HG02938 (cell line): ENCODE measurements around the gene RGS17.

Source experiments
- ATAC-seq: cut with Tn5 transposase; IDR thresholded peaks from one replicate; pipeline ENCODE4 v1.9.1; 2021; ENCODE audit warnings: mild to moderate bottlenecking, moderate library complexity; ENCODE audit not compliant: unreplicated experiment

The RGS17 gene

DNA sequence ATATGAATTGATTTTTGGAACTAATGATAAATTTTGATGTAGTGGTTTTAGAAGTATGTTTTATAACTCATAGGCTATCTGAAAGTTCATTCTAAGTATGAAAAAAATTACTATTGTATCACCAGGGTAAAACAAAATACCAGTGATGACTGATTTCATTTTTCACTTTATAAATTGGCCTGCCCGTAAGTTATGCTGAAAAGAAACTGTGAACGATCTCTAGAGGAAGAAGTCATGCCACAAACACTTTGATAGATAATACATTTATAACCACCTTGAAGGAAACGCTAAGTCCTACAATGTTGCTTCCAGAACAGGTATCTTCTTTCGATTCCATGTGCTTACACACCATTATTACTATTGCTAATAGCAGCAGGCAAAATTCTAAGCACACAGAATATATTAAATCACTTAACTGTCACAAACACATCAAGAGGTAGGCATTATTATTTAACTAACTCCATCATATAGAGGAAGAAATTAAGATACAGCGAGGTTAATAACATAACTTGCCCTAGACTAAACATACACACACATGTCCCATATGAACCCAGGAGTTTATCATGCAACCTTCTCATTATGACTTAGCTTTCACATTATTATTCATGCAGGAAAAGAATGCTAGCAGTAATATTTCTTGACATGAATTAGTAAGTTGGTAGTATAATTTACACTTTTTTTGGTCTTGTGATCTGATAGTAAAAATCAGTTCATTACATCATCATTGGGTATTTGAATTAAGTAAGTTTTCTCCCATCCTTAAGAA lies 44.7 kb downstream of the RGS17 start:
- no peak for ATAC-seq

DNA sequence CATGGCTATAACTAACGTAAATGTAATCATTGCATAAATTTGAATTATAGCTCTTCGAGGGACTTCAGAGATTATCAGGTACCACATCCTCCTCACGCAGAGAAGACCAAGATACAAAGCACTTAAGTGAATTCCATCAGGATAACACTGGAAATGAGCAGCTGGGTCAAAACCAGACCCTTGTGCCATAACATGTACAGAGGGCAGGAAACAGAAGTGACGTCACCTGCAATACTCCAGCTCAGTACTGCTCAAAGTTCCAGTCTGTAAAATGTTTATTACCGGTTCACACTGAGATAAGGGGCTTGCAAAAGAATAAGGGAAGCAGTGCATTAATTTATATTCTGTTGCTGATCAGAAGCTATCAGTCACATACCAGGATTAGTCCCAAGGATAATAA lies 45.8 kb downstream of the RGS17 start:
- no peak for ATAC-seq

DNA sequence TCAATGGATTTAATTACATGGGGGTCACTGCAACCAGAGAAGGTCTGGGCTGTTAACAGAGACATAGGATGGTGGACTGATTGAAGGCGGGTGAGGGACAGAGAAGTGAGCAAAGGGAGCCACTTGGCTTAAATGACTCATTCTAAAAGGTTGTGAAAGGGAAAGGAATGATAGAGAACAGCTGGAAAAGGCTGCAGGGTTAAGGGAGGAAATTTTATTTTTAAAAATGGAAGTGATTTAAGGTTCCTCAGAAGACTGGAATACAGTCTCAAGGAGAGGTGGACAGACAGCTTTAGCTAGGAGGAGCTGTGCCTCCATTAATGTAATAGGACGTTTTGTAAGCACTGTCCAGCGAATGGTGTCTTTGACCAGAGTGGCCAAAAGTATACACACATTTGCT lies 46.7 kb downstream of the RGS17 start:
- ATAC-seq = no peak

DNA sequence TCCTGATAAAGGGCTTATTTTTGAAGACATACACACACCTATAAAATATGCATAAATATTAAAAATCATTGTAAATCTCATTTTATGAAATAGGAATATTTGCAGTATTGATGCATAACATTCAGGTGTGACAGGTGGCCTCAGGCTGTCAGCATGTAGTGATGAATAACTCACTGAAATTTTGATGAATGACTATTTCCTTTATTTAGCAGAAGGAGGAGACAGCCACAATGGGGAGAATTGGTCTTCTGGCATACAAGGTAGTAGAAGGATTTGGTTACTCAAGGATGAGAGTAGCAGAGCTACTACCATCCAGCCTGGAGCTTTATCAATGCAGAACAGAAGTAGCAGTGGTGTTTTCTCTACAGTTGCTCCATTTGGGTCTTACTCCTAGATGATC lies 47.2 kb downstream of the RGS17 start:
- ATAC-seq = no peak

DNA sequence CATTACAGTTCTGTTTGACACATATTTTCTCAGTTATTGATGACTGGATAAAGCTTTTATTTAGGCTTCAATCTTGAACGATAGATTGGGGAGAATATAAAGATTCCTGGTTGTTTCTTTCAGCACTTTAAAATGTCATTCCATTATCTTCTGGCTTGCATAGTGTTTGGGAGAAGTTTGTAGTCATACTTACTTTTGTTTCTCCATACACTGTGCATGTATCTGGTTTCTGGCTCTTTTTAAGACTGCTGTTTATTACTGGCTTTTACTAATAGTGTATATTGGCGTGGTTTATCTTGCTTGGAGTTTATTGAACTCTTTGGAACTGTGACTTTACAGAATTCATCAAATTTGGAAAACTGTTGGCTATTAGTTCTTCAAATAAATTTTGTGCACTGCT lies 49.2 kb downstream of the RGS17 start:
- ATAC-seq = no peak

DNA sequence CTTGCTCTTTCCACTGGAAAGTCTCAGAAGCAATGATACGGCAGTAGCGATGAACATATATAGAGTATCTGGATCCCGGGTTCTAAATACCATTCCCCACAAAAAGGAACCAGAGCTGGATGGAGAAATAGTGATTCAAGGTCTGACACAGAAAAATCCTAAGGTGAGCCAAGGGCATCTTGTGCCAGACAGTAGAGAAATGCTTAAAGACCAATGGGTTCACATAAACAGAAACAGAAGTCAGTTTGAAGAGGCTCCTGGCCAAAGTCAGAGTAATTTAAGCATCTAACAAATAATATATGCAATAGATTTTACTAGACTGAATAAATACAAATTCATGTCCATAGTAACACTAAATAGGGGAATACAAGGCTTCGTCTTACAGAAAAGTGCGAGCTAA lies 54.7 kb downstream of the RGS17 start:
- ATAC-seq = no peak

DNA sequence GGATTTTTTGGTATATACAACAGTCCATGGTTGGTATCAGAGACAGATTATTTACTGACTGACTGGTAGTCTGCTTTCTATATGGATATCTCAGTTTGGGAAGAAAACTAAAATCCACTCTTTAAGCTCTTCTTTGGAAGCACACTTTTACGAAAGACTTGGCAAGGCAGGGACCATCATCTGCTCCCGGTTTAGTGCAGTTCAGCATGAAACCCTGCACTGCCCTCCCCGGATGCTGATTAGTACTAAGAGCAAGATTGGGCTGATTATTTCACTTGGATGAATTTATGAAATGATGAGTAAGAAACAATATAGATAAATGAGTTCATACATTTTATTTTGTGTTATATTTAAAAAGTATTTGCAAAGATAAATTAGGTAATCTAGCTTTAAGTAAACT lies 56.3 kb downstream of the RGS17 start:
- no peak for ATAC-seq

DNA sequence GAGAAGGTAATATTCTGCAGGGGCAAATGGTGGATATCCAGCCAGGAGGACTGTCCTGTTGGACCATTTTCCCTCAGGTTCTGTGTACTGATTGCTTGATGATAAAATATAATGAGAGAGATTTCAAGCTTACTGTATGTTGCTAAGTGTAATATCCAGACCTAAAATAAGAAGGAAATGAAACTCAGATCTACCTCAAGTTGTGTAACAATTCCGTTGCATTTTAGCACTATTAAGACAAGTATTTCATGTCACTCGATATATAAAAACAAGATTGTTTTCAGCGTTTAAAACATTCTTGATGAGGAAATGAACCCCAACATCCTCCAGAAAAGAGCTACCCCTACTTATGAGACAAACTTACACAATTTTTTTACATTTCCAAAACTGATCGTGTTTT lies 57.2 kb downstream of the RGS17 start:
- no peak for ATAC-seq

DNA sequence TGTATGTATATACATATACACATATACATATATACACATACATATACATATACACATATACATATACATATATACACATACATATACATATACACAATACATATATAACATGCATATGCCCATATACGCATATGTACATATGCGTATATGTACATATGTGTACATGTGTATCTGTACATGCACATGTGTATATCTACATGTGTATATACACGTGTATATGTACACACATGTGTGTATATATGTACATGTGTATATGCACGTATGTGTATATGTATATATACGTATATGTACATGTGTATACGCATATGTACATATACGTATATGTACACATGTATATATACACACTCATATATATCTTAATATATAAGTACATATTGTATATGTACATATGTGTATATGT lies 60.3 kb downstream of the RGS17 start:
- ATAC-seq = no peak

DNA sequence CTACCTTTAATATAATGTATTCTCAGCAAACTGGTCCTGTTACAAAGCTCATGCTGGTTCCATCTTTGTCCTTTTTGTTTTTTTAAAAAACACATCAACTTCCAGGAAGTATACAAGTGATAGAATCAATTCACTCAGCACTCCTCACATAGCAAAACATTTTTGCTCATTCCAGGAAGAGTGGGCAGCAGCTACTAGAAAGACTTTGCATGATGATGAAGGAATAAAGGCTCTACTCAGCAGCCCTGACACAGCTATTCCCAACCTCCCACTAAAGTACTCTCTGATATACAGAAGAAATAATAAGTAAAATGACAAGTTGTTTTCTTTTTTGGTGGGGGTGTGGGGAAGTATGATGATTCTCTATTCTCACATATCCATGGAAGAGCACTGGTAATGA lies 61.2 kb downstream of the RGS17 start:
- ATAC-seq = no peak

DNA sequence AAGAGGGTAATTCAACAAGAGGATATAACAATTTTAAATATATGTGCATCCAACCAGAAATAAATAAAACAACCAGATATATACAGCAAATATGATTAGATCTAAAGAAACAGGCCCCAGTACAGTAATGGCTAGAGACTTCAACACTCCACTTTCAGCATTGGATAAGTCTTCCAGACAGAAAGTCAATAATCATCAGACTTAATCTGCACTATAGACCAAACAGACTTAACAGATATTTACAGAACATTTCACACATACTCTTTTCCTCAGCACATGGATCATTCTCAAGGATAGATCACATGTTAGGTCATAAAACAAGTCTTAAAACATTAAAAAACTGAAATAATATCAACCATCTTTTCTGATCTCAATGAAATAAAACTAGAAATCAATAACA lies 65.9 kb downstream of the RGS17 start:
- no peak for ATAC-seq

DNA sequence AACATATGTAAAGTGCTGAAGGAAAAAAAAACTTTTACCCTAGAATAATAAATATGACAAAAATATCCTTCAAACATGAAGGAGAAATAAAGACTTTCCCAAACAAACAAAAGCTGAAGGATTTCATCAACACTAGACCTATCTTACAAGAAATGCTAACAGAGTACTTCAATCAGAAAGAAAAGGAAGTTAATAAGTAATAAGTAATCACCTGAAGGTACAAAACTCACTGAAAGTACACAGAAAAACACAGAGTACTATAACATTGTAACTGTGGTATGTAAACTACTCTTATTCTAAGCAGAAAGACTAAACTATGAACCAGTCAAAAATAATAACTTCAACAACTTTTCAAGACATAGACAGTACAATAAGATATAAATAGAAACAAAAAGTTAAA lies 67.1 kb downstream of the RGS17 start:
- no peak for ATAC-seq

DNA sequence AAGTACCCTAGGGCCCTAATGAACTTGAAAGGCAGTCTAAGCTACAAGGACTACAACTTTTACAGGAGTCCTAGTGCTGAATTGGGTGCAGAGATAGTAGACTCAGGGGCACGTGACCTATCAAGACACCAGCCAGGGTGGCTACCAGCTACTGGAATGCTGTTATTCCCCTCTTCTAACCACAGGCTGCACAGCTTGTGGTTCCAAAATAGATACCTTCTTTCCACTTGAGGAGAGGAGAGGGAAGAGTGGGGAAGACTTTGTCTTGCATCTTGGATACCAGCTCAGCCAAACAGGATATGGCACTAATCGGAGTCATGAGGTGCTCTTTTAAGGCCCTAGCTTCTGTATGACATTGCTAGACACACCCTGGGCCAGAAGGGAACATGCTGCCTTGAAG lies 68.6 kb downstream of the RGS17 start:
- no peak for ATAC-seq

DNA sequence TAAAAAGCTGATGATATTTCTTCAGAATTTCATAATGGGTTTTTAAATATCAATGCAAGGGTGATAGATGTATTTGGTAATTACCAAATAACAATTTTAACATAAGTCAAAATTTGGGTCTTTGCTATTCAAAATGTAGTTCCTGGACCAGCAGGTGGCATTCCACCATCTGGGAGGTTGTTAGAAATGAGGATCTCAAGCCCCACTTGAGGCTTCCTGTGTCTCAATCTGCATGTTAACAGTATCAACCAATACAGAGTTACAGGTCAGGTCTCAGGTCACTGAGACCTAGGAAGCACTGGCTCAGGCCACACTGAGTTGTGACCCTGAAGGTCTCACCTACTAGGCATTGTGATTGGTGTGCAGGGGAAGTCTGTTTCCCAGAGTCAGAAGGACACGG lies 71.3 kb downstream of the RGS17 start:
- no peak for ATAC-seq

DNA sequence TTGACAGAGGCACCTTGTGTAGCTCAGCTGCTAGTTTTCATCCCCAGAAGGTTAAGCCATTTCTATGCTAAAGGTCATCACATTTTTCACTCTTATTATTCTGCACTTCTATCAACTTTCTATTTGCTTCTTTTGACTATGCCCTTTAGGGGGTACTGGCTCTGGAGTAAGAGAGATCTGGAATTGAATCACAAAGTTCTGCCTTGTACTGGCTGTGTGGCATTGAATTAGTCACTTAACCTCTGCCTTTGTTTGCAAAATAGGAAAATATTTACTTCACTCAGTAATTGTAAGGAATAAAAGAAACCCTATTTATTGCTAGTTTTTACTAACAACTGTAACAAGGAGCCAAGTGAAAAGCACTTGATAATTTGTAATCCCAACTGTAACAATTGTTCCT lies 71.8 kb downstream of the RGS17 start:
- no peak for ATAC-seq

DNA sequence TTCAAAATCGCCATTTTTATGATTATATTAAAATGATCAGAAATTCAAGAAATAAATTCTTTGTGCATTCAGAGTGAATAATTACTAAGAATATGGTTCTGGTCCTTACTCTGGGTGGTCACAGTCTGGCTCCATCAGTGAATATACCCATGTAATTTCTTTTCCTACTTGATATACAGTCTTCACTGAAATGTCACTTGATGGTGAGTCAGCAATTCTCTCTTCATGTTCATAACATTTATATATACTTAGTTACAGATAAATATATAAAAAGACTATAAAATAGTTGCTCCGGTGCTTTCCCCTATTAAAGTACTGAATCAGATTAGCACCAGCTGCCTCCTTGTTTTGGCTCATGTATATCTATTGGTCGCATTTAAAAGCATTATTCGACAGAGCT lies 72.2 kb downstream of the RGS17 start:
- ATAC-seq = no peak

DNA sequence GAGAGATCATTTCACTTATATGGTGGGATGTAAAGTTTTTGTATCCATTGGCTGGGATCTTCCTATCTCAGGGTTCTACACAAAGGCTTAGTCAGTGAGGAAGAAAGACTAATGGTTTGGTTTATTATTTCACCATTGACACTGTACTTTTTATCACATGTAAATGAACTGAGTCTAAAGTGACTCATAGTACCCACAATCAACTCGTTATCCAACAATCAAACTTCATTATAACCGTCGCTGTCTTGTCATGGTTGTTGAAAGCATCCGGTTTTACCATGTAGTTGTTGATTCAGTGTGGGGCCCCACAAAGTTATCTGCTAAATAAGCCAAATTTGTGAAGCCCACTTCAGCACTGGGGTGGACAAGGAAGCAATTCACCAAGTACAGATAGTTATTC lies 72.8 kb downstream of the RGS17 start:
- no peak for ATAC-seq

DNA sequence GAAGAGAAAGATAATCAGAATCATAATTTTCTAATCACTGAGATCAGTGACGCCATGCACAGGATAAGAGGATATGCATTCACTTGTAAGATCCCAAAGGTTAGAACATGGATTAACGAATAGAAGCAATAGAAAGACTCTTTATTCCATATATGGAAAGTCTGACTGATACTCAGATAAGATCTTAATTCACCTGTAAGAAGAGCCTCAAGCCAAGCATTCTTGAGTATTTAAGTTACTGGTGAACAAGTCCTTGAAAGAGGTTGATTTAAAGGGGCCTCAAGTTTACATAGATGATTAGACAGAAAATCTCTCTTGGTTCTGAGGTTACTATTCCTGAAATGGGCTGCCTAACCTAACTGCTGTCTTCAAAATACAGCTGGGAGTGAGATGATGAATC lies 74.8 kb downstream of the RGS17 start:
- ATAC-seq = no peak

DNA sequence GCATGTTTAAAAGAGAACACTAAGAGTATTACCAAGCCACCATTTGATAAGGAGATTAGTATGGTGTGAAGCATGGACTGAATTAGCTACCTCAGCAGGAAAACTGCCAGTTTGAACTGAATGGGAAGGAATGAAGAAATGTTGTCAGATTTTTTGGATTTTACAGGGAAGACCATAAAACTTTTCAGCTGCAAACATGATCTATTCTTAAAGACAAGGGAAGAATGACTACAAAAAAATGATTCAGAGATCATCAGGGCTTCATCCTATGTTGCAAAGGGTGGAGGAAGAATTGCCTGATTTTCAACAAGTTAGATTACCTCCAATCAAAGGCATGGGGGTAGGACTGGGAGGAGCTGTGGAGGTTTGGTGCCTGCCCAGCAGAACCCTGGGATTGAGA lies 79.3 kb downstream of the RGS17 start:
- no peak for ATAC-seq

DNA sequence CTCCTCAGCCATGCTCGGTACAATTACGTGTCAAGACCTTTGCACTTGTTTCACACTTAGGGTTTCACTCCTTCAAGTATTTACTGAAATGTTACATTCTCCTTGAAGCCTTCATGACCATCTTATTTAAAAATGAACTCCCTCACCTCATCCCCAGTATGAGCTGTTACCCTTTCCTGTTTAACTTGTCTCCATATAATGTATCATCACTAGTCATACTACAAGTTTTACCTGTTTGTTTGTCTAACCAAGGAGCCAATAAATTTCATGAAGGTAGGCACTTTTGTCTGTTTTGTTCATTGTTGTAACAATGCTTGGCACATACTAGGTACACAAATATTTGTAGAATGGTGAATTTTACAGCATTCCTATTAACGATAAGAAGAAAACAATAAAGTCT lies 82.5 kb downstream of the RGS17 start:
- no peak for ATAC-seq

DNA sequence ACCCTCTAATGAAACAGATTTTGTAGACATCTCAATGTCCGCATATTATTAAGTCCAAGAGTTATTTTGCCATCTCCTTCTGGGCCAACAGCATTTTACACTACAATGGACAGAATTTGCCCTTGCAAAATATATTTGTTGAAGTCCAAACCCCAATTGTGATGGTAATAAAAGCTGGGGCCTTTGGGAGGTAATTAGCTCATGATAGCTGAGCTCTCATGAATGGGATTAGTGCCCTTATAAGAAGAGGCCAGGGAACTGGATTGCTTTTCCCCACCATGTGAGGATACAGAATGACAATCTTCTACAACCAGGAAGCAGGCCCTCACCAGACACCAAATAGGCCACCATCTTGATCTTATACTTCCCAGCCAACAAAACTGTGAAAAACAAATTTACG lies 83.7 kb downstream of the RGS17 start:
- no peak for ATAC-seq

DNA sequence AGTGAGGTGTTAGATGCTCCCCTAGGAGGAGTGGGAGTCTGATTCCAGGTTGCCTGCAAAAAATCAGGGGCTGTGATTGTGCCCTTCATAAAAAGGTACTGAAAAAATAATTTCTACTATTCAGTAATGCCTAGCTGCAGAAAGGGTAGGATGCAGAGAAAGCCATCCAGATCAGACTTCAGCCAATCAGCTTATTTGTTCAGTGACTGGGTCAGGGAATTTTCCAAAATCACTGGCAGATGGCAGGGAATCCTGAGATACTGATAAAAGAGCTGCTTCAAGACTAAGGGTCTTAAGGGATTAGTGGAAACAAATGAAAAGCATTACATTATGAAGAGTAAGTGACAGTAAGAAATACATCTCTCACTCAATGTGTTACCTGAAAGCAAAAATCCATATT lies 85.8 kb downstream of the RGS17 start:
- no peak for ATAC-seq

DNA sequence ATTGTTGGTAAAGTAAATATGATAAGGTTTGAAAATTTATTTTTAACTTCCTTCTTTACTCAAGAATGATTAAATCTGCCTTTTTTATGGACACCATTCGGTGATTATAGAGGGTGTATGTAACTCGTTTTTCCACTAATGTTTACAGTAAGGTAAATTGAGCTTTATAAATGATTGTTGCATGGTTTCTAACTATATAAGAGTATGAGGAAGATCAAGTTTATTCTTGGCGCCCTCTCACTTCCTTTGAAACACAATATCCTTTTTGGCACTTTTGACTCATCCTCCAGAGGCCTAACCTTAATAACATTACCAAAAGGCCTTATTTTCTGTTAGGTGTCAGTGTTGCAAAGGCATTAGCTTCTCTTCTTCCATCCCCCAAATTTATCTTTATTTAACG lies 86.8 kb downstream of the RGS17 start:
- ATAC-seq = no peak
